ENCODE data around the gene POLR1D.

DNA sequence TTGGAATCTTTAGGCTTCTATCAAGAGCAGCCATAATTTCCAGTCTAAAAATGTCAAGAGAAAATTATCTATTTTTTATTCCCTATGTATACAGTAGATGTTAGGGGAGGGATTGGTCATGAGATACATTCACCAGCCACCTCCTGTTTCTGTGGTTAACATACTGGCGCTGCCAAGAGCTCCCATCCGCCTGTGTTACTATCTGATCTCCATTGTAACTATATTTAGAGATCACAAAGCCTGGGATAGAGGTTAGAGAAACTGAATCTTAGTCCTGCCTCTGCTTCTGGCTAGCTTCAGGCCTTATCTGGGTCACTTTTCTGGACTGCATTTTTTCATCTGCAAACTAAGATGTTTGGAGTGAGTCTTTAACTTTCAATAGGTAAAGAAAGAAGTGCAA lies 46.3 kb downstream of the POLR1D start:
- TF ChIP-seq, protein P1, sequence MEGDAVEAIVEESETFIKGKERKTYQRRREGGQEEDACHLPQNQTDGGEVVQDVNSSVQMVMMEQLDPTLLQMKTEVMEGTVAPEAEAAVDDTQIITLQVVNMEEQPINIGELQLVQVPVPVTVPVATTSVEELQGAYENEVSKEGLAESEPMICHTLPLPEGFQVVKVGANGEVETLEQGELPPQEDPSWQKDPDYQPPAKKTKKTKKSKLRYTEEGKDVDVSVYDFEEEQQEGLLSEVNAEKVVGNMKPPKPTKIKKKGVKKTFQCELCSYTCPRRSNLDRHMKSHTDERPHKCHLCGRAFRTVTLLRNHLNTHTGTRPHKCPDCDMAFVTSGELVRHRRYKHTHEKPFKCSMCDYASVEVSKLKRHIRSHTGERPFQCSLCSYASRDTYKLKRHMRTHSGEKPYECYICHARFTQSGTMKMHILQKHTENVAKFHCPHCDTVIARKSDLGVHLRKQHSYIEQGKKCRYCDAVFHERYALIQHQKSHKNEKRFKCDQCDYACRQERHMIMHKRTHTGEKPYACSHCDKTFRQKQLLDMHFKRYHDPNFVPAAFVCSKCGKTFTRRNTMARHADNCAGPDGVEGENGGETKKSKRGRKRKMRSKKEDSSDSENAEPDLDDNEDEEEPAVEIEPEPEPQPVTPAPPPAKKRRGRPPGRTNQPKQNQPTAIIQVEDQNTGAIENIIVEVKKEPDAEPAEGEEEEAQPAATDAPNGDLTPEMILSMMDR (IDR thresholded peaks at IDR 0.05; ENCODE audit: low read depth, low read length): no peak
- TF ChIP-seq POLR2A (IDR thresholded peaks at IDR 0.05; ENCODE audit: extremely low read depth, insufficient read length) (no peak), MYC (IDR thresholded peaks at IDR 0.05; ENCODE audit: low read depth, low read length) (no peak)
- TF ChIP-seq, protein P2, sequence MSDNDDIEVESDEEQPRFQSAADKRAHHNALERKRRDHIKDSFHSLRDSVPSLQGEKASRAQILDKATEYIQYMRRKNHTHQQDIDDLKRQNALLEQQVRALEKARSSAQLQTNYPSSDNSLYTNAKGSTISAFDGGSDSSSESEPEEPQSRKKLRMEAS (IDR thresholded peaks at IDR 0.05; ENCODE audit: low read depth, low read length): no peak

All from NB4 (cell line).